ENCODE measurements around the gene KCNIP1.

- TF ChIP-seq EZH2 (IDR thresholded peaks at IDR 0.05) (no peak), POLR2AphosphoS5 (IDR thresholded peaks at IDR 0.05; ENCODE audit: borderline replicate concordance, low read depth, low read length) (no peak)
These were observed 85.8 kb downstream of the KCNIP1 start for GRCh38 chr5:170589643-170590042.
